GM12873 (cell line): Measurements from ENCODE around the gene FBH1.

Experiments
- TF ChIP-seq, protein P1 (sequence below): IDR thresholded peaks from 2 replicates; pipeline ENCODE4 v1.5.1; 2012; ENCODE audit warnings: low read depth, mild to moderate bottlenecking, moderate library complexity, low read length, control low read depth; ENCODE audit not compliant: insufficient read depth; ENCODE audit errors: missing control alignments

FBH1 gene

DNA sequence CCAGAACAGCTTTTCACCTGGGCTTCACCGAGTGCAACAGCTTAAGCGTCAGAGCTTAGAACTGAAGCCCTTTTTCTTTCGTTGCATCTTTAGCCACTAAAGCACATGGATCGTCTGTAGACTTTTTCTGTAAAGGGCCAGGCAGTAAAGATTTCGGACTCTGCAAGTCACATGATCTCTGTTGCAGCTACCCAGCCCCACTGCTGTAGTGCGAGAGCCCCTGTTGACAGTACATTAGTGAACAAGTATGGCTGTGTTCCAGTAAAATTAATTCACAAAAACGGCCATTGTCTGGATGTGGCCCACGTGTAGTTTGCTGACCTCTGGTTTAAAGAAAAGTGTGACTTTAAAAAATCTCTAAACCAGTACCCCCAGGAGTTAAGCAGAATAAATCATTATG, 39.4 kb downstream of the FBH1 start:
- TF ChIP-seq, protein P1, sequence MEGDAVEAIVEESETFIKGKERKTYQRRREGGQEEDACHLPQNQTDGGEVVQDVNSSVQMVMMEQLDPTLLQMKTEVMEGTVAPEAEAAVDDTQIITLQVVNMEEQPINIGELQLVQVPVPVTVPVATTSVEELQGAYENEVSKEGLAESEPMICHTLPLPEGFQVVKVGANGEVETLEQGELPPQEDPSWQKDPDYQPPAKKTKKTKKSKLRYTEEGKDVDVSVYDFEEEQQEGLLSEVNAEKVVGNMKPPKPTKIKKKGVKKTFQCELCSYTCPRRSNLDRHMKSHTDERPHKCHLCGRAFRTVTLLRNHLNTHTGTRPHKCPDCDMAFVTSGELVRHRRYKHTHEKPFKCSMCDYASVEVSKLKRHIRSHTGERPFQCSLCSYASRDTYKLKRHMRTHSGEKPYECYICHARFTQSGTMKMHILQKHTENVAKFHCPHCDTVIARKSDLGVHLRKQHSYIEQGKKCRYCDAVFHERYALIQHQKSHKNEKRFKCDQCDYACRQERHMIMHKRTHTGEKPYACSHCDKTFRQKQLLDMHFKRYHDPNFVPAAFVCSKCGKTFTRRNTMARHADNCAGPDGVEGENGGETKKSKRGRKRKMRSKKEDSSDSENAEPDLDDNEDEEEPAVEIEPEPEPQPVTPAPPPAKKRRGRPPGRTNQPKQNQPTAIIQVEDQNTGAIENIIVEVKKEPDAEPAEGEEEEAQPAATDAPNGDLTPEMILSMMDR = no peak

DNA sequence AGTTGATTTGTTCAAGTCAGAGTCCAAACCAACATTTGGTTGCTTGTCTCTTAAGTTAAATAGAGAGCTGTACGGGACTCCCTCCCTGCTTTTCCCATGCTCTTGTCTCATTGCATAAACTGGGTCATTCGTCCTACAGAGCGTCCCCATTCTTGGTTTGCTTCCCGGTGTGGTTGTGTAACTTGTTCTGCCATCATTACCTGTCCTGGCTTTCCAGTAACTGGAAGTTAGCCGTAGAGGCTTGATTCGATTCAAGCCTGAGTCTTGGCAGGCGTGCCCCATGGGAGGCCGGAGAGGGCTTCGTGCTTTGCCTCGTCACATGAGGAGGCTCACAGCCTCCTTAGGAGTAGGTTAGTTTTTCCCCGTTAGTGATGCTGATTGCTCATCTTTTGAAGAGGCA, 40.2 kb downstream of the FBH1 start:
- TF ChIP-seq, protein P1 = no peak

DNA sequence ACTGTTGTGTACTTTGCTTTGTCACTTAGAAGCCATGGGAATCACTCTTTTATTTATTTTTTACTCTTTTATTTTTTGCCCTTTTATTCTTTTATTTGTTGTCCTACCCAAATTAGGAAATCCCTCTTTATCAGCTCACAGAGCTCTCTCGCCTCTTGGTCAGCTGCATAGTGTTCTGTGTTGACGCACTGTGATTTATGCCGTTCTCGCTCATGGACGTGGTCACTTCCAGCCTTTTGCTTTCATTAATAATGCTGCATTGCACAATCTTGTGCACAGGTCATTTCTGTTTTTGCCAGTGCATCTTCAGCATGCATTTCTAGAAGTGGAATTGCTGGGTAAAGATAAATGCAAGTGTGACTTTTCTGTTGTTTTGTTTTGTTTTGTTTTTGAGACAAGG, 42.3 kb downstream of the FBH1 start:
- TF ChIP-seq, protein P1 = no peak

DNA sequence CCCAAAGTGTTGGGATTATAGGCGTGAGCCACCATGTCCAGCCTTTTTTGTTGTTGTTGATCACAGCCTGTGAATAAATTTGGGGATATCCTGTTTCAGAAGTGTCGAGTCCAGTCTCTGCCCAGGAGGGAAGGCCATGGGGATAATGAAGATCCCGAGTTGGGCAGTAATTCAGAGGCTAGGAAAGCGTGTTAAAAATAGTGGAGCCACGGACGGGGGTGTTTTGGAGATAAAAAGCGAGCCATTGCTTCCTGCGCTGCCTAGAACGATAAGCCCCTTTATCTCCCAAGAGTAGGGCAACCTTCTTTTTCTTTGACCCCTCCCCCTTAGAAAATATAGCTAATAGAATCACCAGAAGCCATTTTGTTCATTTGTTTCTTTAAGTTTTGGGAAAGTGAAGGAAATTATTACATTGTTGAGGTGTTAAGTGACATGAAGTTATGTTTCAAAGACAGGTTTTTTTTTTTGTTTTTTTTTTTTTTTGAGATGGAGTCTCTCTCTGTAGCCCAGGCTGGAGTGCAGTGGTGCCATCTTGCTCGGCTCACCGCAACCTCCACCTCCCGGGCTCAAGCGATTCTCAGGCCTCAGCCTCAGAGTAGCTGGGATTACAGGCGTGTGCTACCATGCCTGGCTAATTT, 44.0 kb downstream of the FBH1 start:
- TF ChIP-seq, protein P1 = no peak

DNA sequence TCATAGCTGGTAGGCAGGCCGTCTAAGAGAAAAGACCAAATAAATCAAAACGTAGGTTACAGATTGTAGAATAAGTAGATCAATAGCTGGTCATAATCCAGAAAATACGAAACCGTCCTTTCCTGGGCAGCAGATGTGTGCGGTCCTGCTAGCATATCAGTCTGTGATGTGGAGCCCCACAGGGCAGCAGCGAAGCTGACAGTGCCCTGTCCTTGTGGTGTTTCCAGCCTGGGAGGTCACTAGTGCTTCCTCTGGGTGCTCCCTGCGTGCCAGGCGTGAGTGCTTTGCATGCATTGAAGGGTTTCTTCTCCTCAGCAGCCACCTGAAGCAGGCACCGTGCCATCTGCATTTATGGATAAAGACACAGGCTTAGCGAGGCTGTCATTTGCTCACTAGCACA, 45.6 kb downstream of the FBH1 start:
- TF ChIP-seq, protein P1 = no peak

DNA sequence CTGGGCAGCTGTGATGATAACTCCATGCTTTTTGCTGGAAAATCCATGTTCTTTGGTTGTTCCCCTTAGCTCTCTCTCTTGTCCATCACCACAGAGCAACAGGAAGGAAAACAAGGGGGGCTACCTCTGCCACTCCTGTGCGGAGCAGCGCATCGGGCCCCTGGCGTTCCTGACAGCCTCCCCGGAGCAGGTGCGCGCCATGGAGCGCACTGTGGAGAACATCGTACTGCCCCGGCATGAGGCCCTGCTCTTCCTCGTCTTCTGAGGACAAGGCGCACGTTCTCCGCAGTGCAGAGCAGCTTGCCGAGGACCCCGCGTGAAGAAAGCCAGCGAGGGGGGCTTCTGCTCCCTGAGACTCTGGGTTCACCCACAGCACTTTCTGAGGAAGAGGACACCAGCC, 47.0 kb downstream of the FBH1 start:
- TF ChIP-seq, protein P1 = no peak

DNA sequence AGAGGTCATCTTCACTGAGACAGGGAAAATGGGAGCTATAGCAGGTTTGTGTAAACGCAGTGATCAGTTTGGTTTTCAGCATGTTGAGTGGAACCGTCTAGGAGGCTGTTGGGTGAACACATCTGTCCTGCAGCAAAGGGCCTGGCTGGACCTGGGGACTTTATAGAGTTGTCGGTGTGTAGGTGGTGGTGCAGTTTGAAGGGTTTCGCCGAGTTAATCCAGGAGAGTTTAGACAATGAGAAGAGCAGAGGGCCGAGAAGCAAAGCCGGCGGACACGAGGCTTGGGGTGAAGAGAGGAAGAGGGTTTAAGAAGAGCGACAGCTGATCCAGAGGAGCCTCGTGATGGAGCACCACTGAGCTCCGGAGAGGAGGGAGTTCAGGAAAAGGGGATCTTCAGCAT, 48.2 kb downstream of the FBH1 start:
- TF ChIP-seq, protein P1 = no peak
